HG03378 (cell line): Measurements from ENCODE around the gene ZNF19.
"Not testable (repeated sequence)": the region's sequence is repeated elsewhere in the genome, so short reads cannot be mapped to it uniquely, and the experiment has no call there.

Experiments
- ATAC-seq: cut with Tn5 transposase; IDR thresholded peaks from one replicate; pipeline ENCODE4 v1.9.1; 2021; ENCODE audit warnings: mild to moderate bottlenecking, moderate library complexity; ENCODE audit not compliant: unreplicated experiment

Gene ZNF19

GRCh38 chr16:71489122-71489521, at the start of gene ZNF19:
TSS of gene ZNF19 (minus strand) at chr16:71489324. CDS start at chr16:71482114, 7,210 bp downstream.
- ATAC-seq, result no peak

GRCh38 chr16:71537643-71538042, 48.5 kb upstream of the ZNF19 start:
- peak; percentile 79 for ATAC-seq

GRCh38 chr16:71536752-71537499, 47.8 kb upstream of the ZNF19 start:
- ATAC-seq, result no peak

- no peak for ATAC-seq
Observed at GRCh38 chr16:71532366-71532765, 43.2 kb upstream of the ZNF19 start.

- no peak for ATAC-seq
Observed at GRCh38 chr16:71528863-71529262, 39.7 kb upstream of the ZNF19 start.

GRCh38 chr16:71528257-71528656, 39.1 kb upstream of the ZNF19 start:
- no peak for ATAC-seq

- ATAC-seq, result no peak
Observed at GRCh38 chr16:71526111-71526631, 37.0 kb upstream of the ZNF19 start, which contains the start of gene CHST4. TSS of gene CHST4 (plus strand) at chr16:71526426. CDS start at chr16:71536678, 10,252 bp downstream.

GRCh38 chr16:71524566-71525553, 35.7 kb upstream of the ZNF19 start:
- ATAC-seq, result no peak

GRCh38 chr16:71520550-71520949, 31.4 kb upstream of the ZNF19 start:
- no peak for ATAC-seq

GRCh38 chr16:71515026-71515425, 25.9 kb upstream of the ZNF19 start:
- ATAC-seq, result no peak

GRCh38 chr16:71514476-71514875, 25.4 kb upstream of the ZNF19 start:
- ATAC-seq, result no peak

- no peak for ATAC-seq
Observed at GRCh38 chr16:71513302-71513701, 24.2 kb upstream of the ZNF19 start.

- ATAC-seq, result no peak
Observed at GRCh38 chr16:71507061-71507460, 17.9 kb upstream of the ZNF19 start.

GRCh38 chr16:71504901-71505300, 15.8 kb upstream of the ZNF19 start:
- ATAC-seq, result no peak

GRCh38 chr16:71504051-71504450, 14.9 kb upstream of the ZNF19 start:
- not testable (repeated sequence) for ATAC-seq

GRCh38 chr16:71501547-71501946, 12.4 kb upstream of the ZNF19 start:
- ATAC-seq, result no peak

- ATAC-seq, result no peak
Observed at GRCh38 chr16:71500964-71501363, 11.8 kb upstream of the ZNF19 start.

GRCh38 chr16:71499775-71500364, 10.7 kb upstream of the ZNF19 start:
- ATAC-seq, result no peak

- no peak for ATAC-seq
Observed at GRCh38 chr16:71498031-71498430, 8.9 kb upstream of the ZNF19 start.

- no peak for ATAC-seq
Observed at GRCh38 chr16:71493213-71493612, 4.1 kb upstream of the ZNF19 start.

GRCh38 chr16:71492786-71493185, 3.7 kb upstream of the ZNF19 start:
- no peak for ATAC-seq
